ENCODE measurements around the gene OR5C1. TPM values are rescaled to one million over a fixed set of nuclear protein-coding genes. Genes with fewer than 3 reads are reported as not detected.
"Not testable (repeated sequence)": the region's sequence is repeated elsewhere in the genome, so short reads cannot be mapped to it uniquely, and the experiment has no call there.

Gene OR5C1
- total and polyA plus RNA-seq, 12 donors: not detected

- H3K36me3 ChIP-seq: peaks cover 0 to 98% (median 14%) of the 10 kb centered on the region in 9 donors
- no peak for TF ChIP-seq CTCF (IDR thresholded peaks at IDR 0.05)
- intact Hi-C loops (cut with DNase I): no loop called here
- ATAC-seq: peak in 5 of 8 donors; percentile 30 to 66 (median 49)
- no peak overlapping the region for H3K4me3 ChIP-seq
- H3K4me1 ChIP-seq: peaks cover 0 to 55% (median 42%) of the 10 kb centered on the region in 9 donors
- no peak for DNase-seq
- H3K9me3 ChIP-seq: no peaks in the 10 kb centered on the region
- peak overlapping the region in 6 of 10 donors; percentile 12 to 72 (median 42) for H3K27ac ChIP-seq
- H3K27me3 ChIP-seq: no peaks in the 10 kb centered on the region
- WGBS, 2 donors: 32 to 41% methylated on average over 7 of the region's 7 CpGs
Measured at GRCh38 chr9:122821278-122821943, 32.7 kb downstream of the OR5C1 start.

- DNase-seq (no peak), ATAC-seq (no peak)
- Histone ChIP-seq H3K36me3 (peaks cover 0 to 95% (median 14%) of the 10 kb centered on the region in 9 donors), H3K9me3 (no peaks in the 10 kb centered on the region), H3K4me1 (peaks cover 4 to 56% (median 43%) of the 10 kb centered on the region in 9 donors), H3K4me3 (no peak overlapping the region), H3K27ac (peak overlapping the region in 6 of 10 donors; percentile 6 to 64 (median 25)), H3K27me3 (no peaks in the 10 kb centered on the region)
- no peak for TF ChIP-seq CTCF (IDR thresholded peaks at IDR 0.05)
- 87 to 91% methylated on average over 6 of the region's 6 CpGs for WGBS, 2 donors
- intact Hi-C loops (cut with DNase I): no loop called here
Measured at GRCh38 chr9:122822056-122822455, 33.3 kb downstream of the OR5C1 start.

- WGBS, 2 donors: 91% methylated on average over 4 of the region's 4 CpGs
- no peak overlapping the region for H3K27ac ChIP-seq
- peaks cover 0 to 86% (median 14%) of the 10 kb centered on the region in 9 donors for H3K36me3 ChIP-seq
- DNase-seq (no peak), ATAC-seq (no peak)
- H3K9me3 ChIP-seq: no peaks in the 10 kb centered on the region
- no peak for TF ChIP-seq CTCF (IDR thresholded peaks at IDR 0.05)
- H3K4me1 ChIP-seq: peaks cover 4 to 64% (median 49%) of the 10 kb centered on the region in 9 donors
- H3K4me3 ChIP-seq: no peak overlapping the region
- intact Hi-C loops (cut with DNase I): no loop called here
- no peaks in the 10 kb centered on the region for H3K27me3 ChIP-seq
Measured at GRCh38 chr9:122822938-122823337, 34.2 kb downstream of the OR5C1 start.

- intact Hi-C loops (cut with DNase I): no loop called here
- H3K36me3 ChIP-seq: peaks cover 0 to 40% (median 14%) of the 10 kb centered on the region in 9 donors
- peak overlapping the region; percentile 64 to 97 (median 91) for H3K4me3 ChIP-seq
- no peaks in the 10 kb centered on the region for H3K9me3 ChIP-seq
- WGBS, 2 donors: 0 to 1% methylated on average over 8 of the region's 8 CpGs
- no peaks in the 10 kb centered on the region for H3K27me3 ChIP-seq
- TF ChIP-seq CTCF (IDR thresholded peaks at IDR 0.05): no peak
- H3K4me1 ChIP-seq: peaks cover 4 to 37% (median 25%) of the 10 kb centered on the region in 9 donors
- peak in 5 of 8 donors; percentile 8 to 46 (median 19) for ATAC-seq
- H3K27ac ChIP-seq: peak overlapping the region; percentile 85 to 99 (median 96)
- no peak for DNase-seq
Measured at GRCh38 chr9:122827761-122828093, 39.0 kb downstream of the OR5C1 start.

- H3K36me3 ChIP-seq: peaks cover 0 to 28% (median 8%) of the 10 kb centered on the region in 9 donors
- intact Hi-C loops (cut with DNase I); H3K27me3 ChIP-seq; H3K9me3 ChIP-seq; DNase-seq; ATAC-seq: not testable (repeated sequence)
- H3K27ac ChIP-seq: peak overlapping the region; percentile 85 to 99 (median 96)
- H3K4me3 ChIP-seq: peak overlapping the region; percentile 64 to 97 (median 91)
- WGBS, 2 donors: 67 to 69% methylated on average over 18 of the region's 18 CpGs
- peaks cover 4 to 37% (median 25%) of the 10 kb centered on the region in 9 donors for H3K4me1 ChIP-seq
Measured at GRCh38 chr9:122828965-122829284, 40.2 kb downstream of the OR5C1 start.
